T-helper 2 cell treated with Interferon-gamma antibody and Interleukin-4, amounts not matched to agents 100 ng/mL and 5 ng/mL, for 36 hours (primary cell): ENCODE results near the gene NBDY. TPM values are rescaled to one million over a fixed set of nuclear protein-coding genes. Genes with fewer than 3 reads are reported as not detected.
"Not testable (repeated sequence)": the region's sequence is repeated elsewhere in the genome, so short reads cannot be mapped to it uniquely, and the experiment has no call there.

Experiments
- intact Hi-C: fragments of 100-400 bp; cut with micrococcal nuclease; formaldehyde crosslinking; loops from one replicate; pipeline ENCODE4 v1.15.1; 2023
- total RNA-seq: library from RNA; stranded (reverse); gene quantifications from 2 replicates; pipeline ENCODE4 v1.2.3, GENCODE V29; 2022

The NBDY gene
- total RNA-seq, 1 donor from 2014 or later: 39.9 TPM

- intact Hi-C loops: loop anchor here (1.0 kb wide), 1 partner anchor 12 kb away; no protein-coding TSS in a partner anchor
Measured at GRCh38 chrX:56800801-56801200, 71.8 kb downstream of the NBDY start.

GRCh38 chrX:56802428-56802827 lies 73.4 kb downstream of the NBDY start:
- intact Hi-C loops: no loop called here

GRCh38 chrX:56802921-56803849 lies 74.1 kb downstream of the NBDY start:
- intact Hi-C loops: loop anchor here (1.0 kb wide), 1 partner anchor 175 kb away; no protein-coding TSS in a partner anchor

GRCh38 chrX:56803850-56804681 lies 75.0 kb downstream of the NBDY start:
- intact Hi-C loops: loop anchor here (1.0 kb wide), 1 partner anchor 174 kb away; no protein-coding TSS in a partner anchor

- intact Hi-C loops: no loop called here
Measured at GRCh38 chrX:56804867-56805266, 75.8 kb downstream of the NBDY start.

- intact Hi-C loops: no loop called here
Measured at GRCh38 chrX:56805399-56805798, 76.4 kb downstream of the NBDY start.

GRCh38 chrX:56806176-56806575 lies 77.1 kb downstream of the NBDY start:
- intact Hi-C loops: not testable (repeated sequence)

GRCh38 chrX:56811599-56811998 lies 82.6 kb downstream of the NBDY start:
- intact Hi-C loops: loop anchor here (5.0 kb wide), 4 partner anchors 56 to 249 kb away; partner anchors contain the start of genes SPIN3 and UBQLN2

- intact Hi-C loops: loop anchor here (1.0 to 5.0 kb wide), 8 partner anchors 11 to 778 kb away; partner anchors contain the start of genes FAAH2, SPIN2B, SPIN3 and UBQLN2
Measured at GRCh38 chrX:56812515-56813105, 83.6 kb downstream of the NBDY start.

- intact Hi-C loops: loop anchor here (1.0 to 5.0 kb wide), 8 partner anchors 12 to 777 kb away; partner anchors contain the start of genes FAAH2, SPIN2B, SPIN3 and UBQLN2
Measured at GRCh38 chrX:56813318-56813837, 84.3 kb downstream of the NBDY start.

GRCh38 chrX:56817179-56817578 lies 88.1 kb downstream of the NBDY start:
- intact Hi-C loops: no loop called here

GRCh38 chrX:56826020-56826419 lies 97.0 kb downstream of the NBDY start:
- intact Hi-C loops: no loop called here

GRCh38 chrX:56833626-56834025 lies 104.6 kb downstream of the NBDY start:
- intact Hi-C loops: no loop called here

- intact Hi-C loops: no loop called here
Measured at GRCh38 chrX:56853436-56853835, 124.4 kb downstream of the NBDY start.

- intact Hi-C loops: no loop called here
Measured at GRCh38 chrX:56857042-56857441, 128.0 kb downstream of the NBDY start.

- intact Hi-C loops: no loop called here
Measured at GRCh38 chrX:56860888-56861287, 131.8 kb downstream of the NBDY start.

Other genes with a start within 250 kb of the NBDY start
- 53.3 and 54.1 TPM in 2 replicates for gene UBQLN2, start 165.6 kb upstream of the NBDY start, total RNA-seq